A673 (cell line): ENCODE measurements around the gene VPS13D.

Source experiments
- EZH2 ChIP-seq: fragments of 200-600 bp; sonication (generic); IDR thresholded peaks from 2 replicates; pipeline ENCODE4 v1.6.1; 2017; ENCODE audit warnings: borderline replicate concordance, low read depth, mild to moderate bottlenecking, mixed read lengths, antibody characterized with exemption, low read length; ENCODE audit not compliant: poor library complexity, severe bottlenecking
- TF ChIP-seq, protein P1 (sequence below): fragments of 300-800, 200-600 bp; sonication (generic); conservative IDR thresholded peaks from 2 replicates; pipeline ENCODE4 v1.5.1; 2017; ENCODE audit warnings: low read depth, mild to moderate bottlenecking, antibody characterized with exemption, low read length, moderate library complexity, mixed read lengths

DNA sequence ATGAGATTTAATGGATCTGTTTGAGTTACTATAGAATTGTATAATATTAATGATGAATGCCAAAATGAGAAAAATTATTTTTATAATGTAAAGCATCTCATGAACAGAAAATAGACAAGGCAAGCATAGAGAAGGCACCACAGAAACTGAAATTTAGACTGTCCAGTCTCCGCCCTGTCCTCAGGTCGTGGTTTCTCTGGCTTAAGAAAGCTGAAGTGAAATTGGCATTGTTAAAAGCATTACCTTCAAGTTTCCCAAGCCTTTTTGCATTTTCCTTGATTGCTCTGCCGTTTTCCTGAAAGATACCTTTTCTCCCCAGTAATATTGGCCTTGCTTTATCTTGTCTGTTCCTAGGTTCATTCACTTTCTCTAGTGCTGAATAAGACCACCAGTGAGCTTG is 58.0 kb downstream of the VPS13D start:
- TF ChIP-seq EZH2, result no peak
- TF ChIP-seq, protein P1, sequence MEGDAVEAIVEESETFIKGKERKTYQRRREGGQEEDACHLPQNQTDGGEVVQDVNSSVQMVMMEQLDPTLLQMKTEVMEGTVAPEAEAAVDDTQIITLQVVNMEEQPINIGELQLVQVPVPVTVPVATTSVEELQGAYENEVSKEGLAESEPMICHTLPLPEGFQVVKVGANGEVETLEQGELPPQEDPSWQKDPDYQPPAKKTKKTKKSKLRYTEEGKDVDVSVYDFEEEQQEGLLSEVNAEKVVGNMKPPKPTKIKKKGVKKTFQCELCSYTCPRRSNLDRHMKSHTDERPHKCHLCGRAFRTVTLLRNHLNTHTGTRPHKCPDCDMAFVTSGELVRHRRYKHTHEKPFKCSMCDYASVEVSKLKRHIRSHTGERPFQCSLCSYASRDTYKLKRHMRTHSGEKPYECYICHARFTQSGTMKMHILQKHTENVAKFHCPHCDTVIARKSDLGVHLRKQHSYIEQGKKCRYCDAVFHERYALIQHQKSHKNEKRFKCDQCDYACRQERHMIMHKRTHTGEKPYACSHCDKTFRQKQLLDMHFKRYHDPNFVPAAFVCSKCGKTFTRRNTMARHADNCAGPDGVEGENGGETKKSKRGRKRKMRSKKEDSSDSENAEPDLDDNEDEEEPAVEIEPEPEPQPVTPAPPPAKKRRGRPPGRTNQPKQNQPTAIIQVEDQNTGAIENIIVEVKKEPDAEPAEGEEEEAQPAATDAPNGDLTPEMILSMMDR, result no peak
